ENCODE measurements around the gene LACRT. TPM values are rescaled to one million over a fixed set of nuclear protein-coding genes. Genes with fewer than 3 reads are reported as not detected.
"Not testable (repeated sequence)": the region's sequence is repeated elsewhere in the genome, so short reads cannot be mapped to it uniquely, and the experiment has no call there.

Gene LACRT
- total RNA-seq, 3 donors from 2014 or later, result not detected

DNA sequence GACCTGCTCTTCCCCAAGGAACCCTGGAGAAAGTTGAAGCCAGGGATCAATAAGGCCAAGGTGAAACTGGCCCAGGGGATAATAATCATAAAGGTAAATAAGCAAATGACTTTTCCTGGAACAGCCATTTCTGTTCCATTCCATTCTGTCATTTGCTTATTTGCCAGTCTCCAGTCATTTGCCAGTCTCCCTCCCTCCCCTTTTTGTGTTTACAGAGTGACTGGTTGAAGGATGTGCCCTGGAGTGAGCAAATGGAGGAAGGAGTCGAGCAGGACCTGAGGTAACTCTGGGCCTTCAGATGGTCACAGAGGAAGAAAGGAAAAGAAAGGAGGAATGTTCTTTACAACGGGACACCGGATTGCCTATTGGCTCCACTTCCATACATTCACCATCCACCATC is 31.3 kb upstream of the LACRT start:
- TF ChIP-seq, protein P1, sequence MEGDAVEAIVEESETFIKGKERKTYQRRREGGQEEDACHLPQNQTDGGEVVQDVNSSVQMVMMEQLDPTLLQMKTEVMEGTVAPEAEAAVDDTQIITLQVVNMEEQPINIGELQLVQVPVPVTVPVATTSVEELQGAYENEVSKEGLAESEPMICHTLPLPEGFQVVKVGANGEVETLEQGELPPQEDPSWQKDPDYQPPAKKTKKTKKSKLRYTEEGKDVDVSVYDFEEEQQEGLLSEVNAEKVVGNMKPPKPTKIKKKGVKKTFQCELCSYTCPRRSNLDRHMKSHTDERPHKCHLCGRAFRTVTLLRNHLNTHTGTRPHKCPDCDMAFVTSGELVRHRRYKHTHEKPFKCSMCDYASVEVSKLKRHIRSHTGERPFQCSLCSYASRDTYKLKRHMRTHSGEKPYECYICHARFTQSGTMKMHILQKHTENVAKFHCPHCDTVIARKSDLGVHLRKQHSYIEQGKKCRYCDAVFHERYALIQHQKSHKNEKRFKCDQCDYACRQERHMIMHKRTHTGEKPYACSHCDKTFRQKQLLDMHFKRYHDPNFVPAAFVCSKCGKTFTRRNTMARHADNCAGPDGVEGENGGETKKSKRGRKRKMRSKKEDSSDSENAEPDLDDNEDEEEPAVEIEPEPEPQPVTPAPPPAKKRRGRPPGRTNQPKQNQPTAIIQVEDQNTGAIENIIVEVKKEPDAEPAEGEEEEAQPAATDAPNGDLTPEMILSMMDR (IDR thresholded peaks at IDR 0.05), result no peak
- no peak for ATAC-seq
- Histone ChIP-seq H3K9me3 (no peaks in the 10 kb centered on the region), H3K4me1 (ENCODE audit: low read depth) (no peaks in the 10 kb centered on the region), H3K36me3 (ENCODE audit: low read depth) (no peaks in the 10 kb centered on the region), H3K4me3 (no peak overlapping the region)
- DNase-seq, result no peak
- intact Hi-C loops (cut with DNase I, micrococcal nuclease), result no loop called here

DNA sequence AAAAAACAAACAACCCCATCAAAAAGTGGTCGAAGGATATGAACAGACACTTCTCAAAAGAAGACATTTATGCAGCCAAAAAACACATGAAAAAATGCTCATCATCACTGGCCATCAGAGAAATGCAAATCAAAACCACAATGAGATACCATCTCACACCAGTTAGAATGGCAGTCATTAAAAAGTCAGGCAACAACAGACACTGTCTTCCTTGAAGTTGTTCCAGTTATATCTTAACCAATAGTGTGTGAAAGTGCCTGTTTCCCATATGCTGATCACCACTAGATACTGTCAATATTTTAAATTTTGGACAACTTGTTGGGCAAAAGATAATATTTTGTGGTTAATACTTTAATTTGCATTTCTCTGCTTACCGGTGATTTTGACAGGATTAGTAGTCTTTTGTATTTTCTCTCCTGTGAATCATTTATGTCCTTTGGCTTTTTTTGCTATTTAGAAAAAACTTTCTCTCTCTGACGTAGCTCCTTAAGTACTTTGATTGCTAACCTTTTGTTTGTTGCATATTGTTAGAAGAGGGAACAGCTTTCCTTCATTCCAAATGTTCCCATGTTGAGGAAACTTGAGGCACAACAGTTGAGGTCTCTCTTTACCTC is 30.4 kb upstream of the LACRT start:
- H3K4me3 ChIP-seq; H3K36me3 ChIP-seq (ENCODE audit: low read depth); intact Hi-C loops (cut with DNase I, micrococcal nuclease); DNase-seq; H3K9me3 ChIP-seq; H3K4me1 ChIP-seq (ENCODE audit: low read depth); ATAC-seq: not testable (repeated sequence)

DNA sequence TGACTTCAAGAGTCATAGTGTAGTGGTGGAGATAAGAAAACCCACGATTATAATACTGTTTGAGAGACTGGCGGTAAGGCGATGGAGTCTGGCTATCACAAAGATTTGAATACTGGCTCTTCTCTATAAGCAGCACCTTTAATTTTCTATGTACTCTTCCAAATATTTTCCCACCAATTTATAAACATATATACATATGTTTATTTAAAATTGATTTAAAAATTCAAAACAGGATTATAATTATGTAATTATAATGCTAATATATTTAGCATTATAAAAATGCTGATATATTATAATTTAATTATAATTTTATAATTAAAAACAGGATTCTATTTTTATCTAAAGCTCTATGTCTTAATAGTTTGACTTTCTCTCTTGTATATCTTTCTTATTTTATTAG is 28.9 kb upstream of the LACRT start:
- intact Hi-C loops (cut with DNase I, micrococcal nuclease), result no loop called here
- Histone ChIP-seq H3K36me3 (ENCODE audit: low read depth) (no peaks in the 10 kb centered on the region), H3K4me3 (no peak overlapping the region), H3K9me3 (no peaks in the 10 kb centered on the region), H3K4me1 (ENCODE audit: low read depth) (no peaks in the 10 kb centered on the region)
- TF ChIP-seq, protein P1 (IDR thresholded peaks at IDR 0.05), result no peak
- DNase-seq (no peak), ATAC-seq (no peak)

DNA sequence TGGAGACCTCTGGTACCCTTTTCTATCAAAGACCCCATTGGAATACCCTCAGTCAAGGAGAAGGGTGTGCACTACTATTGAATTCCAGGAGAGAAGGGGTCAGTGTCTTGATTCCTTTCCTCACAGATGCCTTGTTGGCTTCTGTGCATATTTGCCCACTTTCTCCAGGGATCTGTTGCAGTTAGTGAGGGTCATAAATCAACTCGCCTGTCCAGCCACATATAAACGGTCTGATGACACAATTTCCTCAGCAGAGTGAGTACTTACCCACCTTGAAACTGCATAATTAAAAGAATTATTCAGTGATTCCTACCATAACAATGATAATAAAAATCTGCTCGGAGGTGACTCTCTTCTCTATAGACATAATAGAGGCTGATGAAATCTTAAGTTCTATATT is 27.3 kb upstream of the LACRT start:
- DNase-seq (no peak), ATAC-seq (no peak)
- Histone ChIP-seq H3K9me3 (no peaks in the 10 kb centered on the region), H3K36me3 (ENCODE audit: low read depth) (no peaks in the 10 kb centered on the region), H3K4me1 (ENCODE audit: low read depth) (no peaks in the 10 kb centered on the region), H3K4me3 (no peak overlapping the region)
- TF ChIP-seq, protein P1 (IDR thresholded peaks at IDR 0.05), result no peak
- intact Hi-C loops (cut with DNase I, micrococcal nuclease), result no loop called here

DNA sequence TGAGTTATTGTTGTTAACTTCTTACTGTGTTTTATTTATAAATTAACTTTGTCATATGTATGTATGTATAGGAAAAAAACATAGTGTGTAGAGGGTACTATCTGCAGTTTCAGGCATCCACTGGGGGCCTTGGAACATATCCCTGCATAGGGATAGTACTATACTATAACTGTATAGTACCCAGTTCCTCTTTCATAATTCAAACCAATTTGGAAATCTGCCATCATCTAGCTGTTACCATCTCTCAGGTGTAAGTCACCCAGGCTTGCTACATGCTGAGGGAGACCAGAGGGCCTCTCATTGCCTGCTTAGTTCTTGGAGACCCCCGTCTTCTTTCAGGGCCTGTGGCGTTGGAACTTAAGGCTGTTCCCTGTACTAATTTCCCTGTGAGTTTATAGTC is 26.4 kb upstream of the LACRT start:
- no peaks in the 10 kb centered on the region for H3K4me1 ChIP-seq (ENCODE audit: low read depth)
- DNase-seq (no peak), ATAC-seq (no peak)
- no peaks in the 10 kb centered on the region for H3K36me3 ChIP-seq (ENCODE audit: low read depth)
- TF ChIP-seq, protein P1 (IDR thresholded peaks at IDR 0.05), result no peak
- H3K9me3 ChIP-seq, result no peaks in the 10 kb centered on the region
- H3K4me3 ChIP-seq, result no peak overlapping the region
- intact Hi-C loops (cut with DNase I, micrococcal nuclease), result no loop called here

DNA sequence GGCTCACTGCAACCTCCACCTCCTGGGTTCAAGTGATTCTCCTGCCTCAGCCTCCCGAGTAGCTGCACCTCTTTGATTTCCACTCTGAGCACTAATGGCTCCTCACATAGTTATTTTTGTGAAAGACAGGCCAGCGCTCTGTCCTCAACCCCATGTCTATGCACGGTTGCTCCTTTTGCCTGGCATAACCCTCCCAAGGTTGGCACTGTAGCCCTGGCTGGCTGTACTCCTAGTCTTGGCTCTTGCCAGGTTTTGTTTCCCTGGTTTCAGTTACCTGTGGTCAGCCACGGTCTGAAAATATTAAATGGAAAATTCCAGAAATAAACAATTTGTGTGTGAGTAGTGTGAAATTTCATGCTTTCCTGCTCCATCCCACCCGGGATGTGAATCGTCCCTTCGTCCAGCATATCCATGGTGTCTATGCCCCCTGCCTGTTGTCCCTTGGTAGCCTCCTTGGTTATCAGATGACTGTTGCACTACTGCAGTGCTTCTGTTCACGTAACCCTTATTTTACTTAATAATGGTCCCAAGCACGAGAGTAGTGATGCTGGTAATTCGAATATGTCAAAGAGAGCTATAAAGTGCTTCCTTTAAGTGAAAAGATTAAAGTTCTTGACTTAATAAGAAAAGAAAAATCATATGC is 25.7 kb upstream of the LACRT start:
- no peak overlapping the region for H3K4me3 ChIP-seq
- H3K4me1 ChIP-seq (ENCODE audit: low read depth), result no peaks in the 10 kb centered on the region
- H3K36me3 ChIP-seq (ENCODE audit: low read depth), result no peaks in the 10 kb centered on the region
- DNase-seq (no peak), ATAC-seq (no peak)
- intact Hi-C loops (cut with DNase I, micrococcal nuclease), result no loop called here
- H3K9me3 ChIP-seq, result no peaks in the 10 kb centered on the region
- TF ChIP-seq, protein P1 (IDR thresholded peaks at IDR 0.05), result no peak
